GM21825 (cell line): Measurements from ENCODE around the gene NOSTRIN.
A peak's percentile ranks its signal among the peaks of the same experiment; 100 is the strongest.
"Not testable (repeated sequence)": the region's sequence is repeated elsewhere in the genome, so short reads cannot be mapped to it uniquely, and the experiment has no call there.

Experiments used
- ATAC-seq: cut with Tn5 transposase; IDR thresholded peaks from one replicate; pipeline ENCODE4 v1.9.1; 2021; ENCODE audit warnings: mild to moderate bottlenecking, moderate library complexity; ENCODE audit not compliant: unreplicated experiment

NOSTRIN gene

DNA sequence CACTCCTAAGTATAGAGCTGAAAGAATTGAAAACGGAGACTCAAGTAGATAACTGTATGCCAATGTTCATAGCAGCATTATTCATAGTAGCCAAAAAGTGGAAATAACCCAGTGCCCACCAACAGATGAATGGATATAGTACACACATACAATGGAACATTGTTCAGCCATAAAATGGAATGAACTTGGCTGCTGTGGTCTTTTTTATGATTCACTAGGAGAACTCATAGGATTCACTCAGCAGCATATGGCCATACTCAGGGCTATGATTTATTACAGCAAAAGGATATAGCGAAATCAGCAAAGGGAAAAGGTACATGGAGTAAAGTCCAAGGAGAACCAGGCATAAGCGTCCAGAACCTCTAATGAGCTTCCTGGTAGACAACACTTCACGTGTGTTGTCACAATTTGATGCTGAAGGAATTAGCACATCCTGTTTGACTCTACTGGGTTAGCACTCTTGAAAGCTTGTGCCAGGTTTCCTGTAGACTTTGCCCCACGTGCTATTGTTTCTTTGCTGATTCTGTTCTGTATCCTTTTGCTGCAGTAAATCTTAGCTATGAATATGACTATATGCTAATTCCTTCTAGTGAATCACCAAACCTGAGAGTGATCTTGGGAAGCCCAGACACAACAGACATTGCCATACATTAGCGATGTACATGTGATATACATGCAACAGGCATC, 72.1 kb downstream of the NOSTRIN start:
- no peak for ATAC-seq

DNA sequence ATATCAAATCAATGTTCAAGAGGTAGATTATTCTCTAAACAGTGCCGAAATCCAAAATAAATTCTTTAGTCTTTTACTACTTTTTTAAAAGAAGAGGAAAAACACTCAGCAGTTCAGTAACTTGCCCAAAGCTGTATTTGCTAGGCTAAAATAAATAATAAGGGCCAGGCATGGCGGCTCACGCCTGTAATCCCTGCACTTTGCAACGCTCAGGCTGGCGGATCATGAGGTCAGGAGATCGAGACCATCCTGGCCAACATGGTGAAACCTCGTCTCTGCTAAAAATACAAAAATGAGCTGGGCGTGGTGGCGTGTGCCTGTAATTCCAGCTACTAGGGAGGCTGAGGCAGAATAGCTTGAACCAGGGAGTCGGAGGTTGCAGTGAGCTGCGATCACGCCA, 79.7 kb downstream of the NOSTRIN start:
- ATAC-seq: not testable (repeated sequence)

DNA sequence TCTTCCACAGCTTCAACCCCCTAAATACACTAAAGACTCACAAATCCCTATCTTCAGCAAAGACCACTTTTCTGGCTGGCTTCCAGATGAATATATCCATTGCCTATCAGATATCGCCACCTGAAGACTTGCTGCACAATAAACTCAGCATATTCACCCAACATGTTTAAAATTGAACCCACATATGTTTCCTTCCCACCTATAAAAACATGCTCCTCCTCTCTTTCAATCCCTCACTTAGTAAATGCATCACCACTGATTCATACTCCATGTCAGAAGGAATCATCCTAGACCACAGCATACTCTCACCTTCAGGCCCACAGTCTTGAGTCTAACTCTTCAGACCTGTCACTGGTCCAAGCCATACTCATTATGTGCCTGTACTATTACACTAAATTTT, 82.5 kb downstream of the NOSTRIN start:
- no peak for ATAC-seq

DNA sequence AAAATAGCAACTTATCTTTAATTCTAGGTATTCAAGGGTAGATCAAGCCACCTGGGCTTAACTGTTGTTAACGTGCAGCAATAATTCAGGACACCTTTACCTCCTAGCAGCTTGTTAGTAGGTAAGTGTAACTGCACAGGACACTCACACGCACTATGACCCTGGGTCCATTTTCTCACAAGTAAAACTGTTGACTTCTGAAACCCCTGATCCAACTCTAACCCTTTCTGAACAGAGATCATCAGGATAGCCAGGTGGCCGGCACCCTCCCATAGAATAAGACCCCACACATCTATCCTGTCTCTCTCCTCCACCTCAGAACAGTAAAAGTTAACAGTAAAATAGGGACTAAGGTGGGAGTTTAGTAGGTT, 87.2 kb downstream of the NOSTRIN start:
- ATAC-seq: peak; percentile 8

DNA sequence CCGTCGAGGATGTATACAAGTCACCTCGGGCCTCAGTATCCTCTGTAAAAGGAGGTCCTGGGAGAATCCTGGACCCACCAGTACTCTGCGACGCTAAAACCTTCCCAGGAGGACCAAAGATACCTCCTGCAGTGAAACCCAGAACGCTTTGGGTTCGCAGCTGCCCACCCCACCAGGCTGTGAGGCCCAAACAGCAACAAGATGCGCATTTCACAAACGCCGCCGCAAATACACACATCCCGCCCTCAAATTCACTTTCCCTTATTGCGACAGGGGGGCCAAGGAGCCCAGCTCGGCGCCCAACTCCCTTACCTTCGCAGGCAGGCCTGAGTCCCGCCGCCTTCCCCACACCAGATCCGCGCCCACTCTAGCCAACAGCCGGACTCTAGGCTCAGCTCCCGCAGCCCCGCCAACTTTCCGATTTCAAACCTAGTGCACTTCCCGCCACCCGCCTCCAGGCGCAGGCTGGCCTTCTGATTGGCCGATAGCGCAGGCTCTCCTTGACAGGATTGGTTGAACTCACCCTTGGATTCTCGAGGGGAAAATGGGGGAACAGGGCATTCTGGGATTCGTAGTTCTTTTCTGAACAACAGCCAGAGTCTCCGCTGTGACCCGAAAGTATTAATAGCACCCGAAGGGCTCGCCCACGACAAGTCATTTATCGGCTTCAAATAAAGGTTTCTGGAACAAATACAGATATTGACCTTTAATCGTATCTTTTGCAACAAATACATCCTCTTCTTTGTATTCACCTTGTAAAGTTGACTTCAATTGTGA, 87.8 kb downstream of the NOSTRIN start, which contains the start of gene SPC25:
Gene SPC25 (minus strand): TSS at position 425 of the 777 bp plus-strand sequence. CDS start 911 bp downstream, outside the sequence.
- peak; percentile 100 for ATAC-seq

DNA sequence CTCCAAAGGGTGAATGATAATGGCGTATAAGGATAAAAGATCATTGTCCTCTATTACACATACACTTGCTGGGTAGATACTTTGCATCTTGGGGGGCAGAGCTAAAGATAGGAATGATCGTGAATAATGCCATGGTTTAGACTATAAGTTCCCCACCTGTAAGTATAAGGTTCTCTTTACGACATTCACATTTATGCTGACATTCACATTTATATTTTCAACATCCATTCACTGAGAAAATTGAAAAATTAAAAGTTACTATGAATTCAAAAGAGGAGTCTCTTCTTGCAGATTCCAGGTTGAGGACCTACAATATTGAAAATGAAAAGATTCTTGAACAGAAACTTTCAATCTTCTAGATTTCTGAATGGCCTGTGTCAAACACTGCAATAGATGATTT, 89.9 kb downstream of the NOSTRIN start:
- no peak for ATAC-seq

DNA sequence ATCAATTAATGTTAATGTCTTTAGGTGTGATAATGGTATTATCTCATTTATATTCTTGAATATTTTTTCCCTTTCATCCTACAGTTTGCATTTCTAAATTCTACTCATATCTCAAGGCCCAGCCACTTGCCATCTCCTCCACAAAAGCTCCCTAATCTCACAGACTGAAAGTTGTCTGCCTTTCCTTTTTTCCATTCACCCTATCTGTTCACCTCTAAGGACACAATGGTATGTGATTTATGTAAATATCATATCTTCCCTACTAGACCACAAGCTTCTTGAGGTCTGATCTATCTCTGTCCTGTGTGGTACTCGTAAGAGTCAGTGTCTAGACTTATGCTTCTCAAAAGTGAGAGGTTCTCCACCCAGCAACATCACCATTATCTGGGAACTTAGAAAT, 91.7 kb downstream of the NOSTRIN start:
- ATAC-seq: no peak

DNA sequence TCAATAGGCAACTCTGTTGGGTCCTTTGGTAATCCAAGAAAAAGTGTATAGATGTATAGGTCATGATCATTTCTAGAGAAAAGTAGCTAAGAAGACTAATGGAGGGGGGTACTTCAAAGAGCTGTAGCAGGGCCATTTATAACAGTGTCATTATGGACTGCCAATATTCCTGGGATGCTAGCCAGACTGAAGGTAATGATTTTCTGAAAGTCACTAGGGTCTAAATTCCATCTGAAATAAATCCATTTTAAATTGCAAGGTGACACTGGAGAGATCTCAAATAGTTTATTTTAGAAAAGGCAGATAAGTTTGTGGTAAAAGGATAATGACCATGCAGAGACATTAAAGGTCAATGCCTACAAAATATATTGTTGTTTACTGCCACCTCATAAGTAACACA, 92.3 kb downstream of the NOSTRIN start:
- ATAC-seq: no peak

DNA sequence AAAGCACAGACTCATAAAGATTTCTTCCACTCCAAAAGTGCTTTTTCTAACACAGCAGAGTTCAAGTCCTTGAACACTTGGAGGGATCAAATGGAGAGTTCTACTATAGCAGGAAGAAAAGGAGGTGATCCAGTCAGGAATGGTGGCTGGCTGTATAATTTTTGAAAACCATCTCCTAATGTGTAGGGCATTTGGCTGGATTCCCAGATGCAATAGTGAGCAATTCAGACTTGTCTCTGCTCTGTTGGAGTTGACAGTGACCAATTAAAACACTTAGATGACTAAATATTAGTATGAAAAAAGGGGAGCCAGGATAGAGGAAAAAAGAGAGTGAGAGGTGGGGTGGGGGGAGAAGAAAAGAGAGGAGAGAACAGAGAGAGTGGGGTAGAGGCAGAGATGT, 93.3 kb downstream of the NOSTRIN start:
- ATAC-seq: no peak

DNA sequence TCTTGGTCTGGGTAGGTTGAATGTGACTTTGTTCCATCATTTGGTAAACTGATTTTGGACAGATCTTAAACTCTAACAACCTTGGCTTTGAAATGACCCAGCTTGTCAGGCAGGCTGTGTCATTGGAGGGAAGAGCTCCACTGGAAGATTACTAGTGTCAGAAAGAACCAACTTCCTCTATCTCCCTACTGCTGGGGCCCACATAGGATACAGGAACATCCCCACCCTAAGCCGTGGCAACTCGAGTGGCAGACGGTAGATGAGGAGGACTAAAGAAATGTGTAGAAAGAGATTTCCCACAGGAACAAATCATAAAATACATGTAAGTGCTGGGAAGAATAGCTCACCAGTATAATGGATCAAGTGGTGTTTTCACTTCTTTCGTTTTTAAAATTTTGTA, 94.3 kb downstream of the NOSTRIN start:
- no peak for ATAC-seq

DNA sequence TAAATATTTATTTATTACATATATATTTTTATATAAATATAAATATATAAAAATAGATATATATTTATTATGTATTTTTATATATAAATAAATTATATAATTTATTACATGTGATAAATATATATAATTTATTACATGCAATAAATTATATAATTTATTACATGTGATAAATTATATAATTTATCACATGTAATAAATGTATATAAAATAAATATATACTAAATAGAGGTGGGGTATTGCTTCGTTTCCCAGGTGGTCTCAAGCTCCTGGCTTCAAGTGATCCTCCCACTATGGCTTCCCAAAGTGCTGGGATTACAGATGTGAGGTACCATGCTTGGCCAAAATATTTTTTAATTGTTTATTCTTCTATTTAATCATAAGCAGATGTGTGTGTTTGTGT, 95.0 kb downstream of the NOSTRIN start:
- no peak for ATAC-seq

DNA sequence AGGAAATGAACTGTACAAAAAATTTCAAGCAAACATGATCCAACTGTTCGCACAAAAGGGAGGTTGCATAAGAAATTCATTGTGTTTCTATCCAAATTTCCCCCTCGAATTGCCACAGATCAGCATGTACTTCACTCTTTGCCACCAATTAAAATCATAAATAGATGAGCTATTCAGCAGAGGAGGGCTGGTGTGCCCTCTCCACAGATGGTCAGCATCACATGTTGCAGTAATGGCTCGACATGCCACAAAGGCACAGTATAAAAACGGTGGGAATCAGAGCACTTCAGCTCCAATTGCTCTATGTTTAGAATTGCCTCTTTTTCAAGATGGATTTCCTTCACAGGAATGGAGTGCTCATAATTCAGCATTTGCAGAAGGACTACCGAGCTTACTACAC, 98.6 kb downstream of the NOSTRIN start, which contains the start of gene G6PC2:
Gene G6PC2 (plus strand): TSS at position 289 of the 400 bp plus-strand sequence. CDS start 41 bp downstream, at position 330.
- ATAC-seq: no peak

DNA sequence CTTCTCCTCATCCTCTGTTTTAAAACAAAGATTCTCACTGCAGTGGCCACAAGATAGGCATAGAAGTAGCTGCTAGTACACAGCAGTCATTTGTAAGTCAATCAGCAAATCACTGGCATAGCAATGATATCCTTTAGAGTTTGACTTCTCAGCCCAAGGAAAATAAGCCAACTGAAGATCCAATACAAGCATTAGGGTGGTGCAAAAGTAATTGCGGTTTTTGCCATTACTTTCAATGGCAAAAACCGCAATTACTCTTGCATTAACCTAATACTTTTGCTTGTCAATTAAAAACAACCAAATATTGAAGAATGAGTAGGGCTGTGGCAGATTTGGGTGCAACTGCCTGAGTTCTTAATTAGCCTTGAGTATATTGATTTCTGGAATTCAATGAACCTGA, 101.5 kb downstream of the NOSTRIN start:
- ATAC-seq: no peak

DNA sequence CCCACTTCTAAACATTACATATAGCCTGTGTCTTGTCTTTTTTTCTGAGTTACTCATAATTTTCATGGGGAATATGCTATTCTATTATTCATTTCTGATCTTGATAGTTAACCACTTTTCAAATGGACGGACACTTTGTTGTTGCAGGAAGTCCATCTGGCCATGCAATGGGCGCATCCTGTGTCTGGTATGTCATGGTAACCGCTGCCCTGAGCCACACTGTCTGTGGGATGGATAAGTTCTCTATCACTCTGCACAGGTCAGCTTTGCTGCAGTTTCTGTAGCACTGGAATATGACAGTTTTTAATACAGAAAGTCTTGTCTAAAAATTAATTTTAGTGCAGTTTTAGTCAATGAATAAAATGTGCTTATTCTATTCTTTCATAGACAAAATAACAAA, 101.9 kb downstream of the NOSTRIN start:
- ATAC-seq: no peak

DNA sequence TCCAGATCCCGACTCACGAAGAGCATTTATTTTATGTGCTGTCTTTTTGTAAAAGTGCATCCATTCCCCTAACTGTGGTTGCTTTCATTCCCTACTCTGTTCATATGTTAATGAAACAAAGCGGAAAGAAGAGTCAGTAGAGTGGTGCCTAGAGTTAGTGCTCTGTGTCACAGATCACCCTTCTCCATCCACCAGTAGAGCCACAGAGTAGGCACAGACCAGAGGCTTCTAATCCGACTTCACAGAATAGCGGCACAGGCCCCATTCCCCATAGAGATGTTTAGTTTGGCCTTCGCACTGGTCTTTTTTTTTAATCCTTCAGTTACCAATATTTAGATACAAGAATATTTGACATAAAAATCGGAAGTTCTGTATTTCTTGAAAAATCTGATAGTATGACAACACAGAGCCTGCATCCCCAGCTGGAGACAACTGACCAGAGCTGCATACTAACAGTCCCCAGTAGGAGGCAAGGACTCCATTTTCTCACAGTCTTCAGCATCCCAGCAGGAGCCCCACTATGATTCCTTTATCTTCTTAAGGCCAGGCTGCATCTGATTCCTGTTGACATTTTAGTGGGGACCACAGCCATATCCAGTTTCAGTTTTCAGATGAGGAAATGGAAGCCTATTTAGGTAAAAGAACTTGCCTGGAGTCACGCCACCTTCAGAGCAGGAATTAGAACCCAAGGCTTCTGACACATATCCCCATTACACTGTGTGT, 105.7 kb downstream of the NOSTRIN start:
- ATAC-seq: no peak

DNA sequence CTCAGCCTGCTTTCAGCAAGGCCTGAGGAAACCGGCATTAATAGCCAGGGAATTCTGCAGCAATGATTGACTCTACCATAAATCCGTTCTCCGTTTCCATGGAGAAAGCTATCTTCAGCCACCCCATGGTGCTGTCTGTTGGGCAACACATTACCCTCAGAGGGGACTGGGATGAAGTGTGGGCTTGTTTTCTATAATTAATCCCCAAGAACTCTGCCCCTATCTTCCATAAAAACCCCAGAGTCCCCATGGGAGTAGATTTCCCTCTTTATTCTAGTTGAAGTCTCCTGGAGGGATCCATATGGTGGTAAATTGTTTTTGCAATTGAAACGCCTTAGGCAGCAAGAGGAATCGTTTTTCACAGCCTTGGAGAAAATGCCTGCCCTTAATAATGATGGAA, 107.9 kb downstream of the NOSTRIN start:
- ATAC-seq: no peak

DNA sequence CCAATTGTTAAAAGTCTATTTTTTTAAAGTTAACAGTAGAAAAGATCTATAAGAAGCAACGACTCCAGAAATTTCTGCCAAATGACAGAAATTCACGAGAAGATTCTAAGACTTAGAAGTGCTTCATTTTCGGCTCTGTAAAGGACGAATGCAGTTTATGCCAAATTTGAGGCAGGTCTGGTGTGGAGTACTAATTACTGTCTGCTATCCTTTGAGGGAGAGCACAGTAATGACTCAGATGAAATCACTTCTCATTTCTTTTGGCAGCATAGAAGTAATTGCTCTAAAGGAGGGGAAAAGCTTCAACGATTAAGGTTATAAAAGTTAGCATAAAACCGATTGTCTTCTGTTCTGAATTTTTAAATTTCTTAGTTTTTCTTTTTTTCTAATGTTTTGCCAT, 110.0 kb downstream of the NOSTRIN start:
- ATAC-seq: no peak

DNA sequence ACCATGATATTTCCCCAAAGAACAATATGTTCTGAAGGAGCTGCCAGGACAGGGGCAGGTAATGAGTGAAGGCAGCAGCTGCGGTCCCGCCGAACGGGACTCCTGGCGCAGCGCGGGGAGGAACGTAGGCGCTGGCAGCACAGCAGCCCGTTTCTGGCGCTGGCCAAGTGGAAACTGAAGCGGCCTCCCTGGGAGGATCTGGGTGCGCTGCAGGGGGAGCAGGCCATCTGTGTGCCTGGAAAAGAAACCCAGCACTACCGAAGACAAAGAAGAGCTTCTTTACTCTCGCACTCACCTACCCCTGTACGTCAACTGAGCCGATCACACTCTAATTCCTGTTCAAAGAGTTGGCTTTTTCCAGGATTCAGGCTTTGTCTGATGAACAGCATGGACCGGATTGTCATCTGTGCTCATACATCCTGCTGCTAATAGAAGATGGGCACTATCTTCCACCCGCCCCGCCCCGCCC, 110.5 kb downstream of the NOSTRIN start:
- no peak for ATAC-seq

DNA sequence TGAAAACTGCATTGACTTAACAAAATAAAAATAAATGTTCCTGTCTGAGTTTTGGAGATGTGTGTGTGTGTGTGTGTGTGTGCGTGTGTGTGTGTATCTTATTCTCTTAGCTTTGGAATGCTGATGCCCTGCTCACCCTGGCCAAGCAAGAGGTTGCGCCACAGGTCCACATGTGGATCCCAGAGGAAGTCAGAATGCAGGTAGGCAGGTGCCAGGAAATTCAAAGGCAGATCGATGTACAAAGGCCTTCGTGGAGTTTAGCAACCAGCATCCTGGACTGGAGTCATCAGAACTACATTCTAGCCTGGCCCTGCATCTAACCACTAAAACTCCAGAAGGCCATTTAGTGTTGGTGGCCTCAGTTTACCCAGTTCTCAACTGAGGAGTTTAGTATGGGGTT, 111.1 kb downstream of the NOSTRIN start:
- no peak for ATAC-seq
